C4-2B (cell line): ENCODE measurements around the gene SLC16A8.

Experiments used
- CTCF ChIP-seq: fragments of 450-650 bp; conservative IDR thresholded peaks from 2 replicates; pipeline ENCODE4 v1.5.1; 2017; ENCODE audit warnings: mild to moderate bottlenecking
- ZFX ChIP-seq: fragments of 450-650 bp; IDR thresholded peaks from 2 replicates; pipeline ENCODE4 v1.6.1; 2017

- TF ChIP-seq CTCF (no peak), ZFX (no peak)
These were observed 13.8 kb upstream of the SLC16A8 start for GRCh38 chr22:38097557-38098409.
